ENCODE results near the gene GPA33. TPM values are rescaled to one million over a fixed set of nuclear protein-coding genes. Genes with fewer than 3 reads are reported as not detected.

Gene GPA33
- total RNA-seq, 1 donor from 2014 or later, result 0.19 TPM

DNA sequence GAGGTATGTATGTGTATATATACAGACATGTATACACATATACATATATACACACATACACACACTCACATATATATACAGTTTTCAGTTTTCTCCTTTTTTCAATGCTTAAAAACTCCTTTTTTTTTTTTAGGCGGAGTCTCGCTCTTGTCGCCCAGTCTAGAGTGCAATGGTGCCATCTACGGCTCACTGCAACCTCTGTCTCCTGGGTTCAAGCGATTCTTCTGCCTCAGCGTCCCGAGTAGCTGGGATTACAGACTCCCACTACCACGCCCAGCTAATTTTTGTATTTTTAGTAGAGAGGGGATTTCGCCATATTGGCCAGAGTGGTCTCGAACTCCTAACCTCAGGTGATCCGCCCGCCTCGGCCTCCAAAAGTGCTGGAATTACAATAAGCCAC, 30.7 kb upstream of the GPA33 start:
- ATAC-seq (ENCODE audit: poor library complexity) (no peak), DNase-seq (no peak)
- intact Hi-C loops (cut with DNase I), result no loop called here

DNA sequence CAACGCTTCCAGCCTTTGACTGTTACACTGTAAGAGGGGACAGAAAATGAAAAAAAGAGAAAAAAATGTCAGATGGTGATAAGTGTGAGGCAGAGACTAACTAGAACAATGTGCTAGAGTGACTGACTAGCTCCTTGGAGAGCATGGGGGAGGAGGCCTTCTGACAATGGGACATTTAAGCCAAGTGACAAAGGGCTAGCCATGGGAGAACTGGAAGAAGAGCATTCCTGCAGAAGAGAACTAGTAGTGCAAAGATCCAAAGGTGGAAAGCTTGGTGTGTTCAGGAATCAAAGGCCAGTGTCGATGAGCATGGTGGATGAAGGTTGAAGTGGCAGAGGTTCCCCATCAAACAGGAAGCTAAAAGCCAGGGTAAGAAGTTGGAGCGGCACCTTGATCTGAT, 29.5 kb upstream of the GPA33 start:
- ATAC-seq (ENCODE audit: poor library complexity) (no peak), DNase-seq (no peak)
- intact Hi-C loops (cut with DNase I), result no loop called here

DNA sequence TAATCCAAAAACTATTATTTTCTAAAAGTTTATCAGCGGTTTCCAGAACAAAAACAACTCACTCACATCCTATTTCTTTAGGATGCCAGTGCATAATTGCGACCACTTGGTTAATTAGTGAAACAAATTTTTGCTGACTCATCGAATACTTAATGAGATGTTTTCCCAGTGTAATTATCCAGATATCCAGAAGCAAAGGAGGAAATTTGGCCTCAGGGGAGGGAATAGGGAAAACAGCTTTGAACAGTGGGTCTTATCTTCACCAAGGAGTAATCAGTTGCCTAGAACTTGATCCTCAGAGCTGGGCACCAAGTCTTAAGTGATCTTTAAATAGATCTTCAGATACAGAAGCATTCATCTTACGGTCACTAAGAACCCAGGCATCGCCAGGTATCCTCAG, 28.0 kb upstream of the GPA33 start:
- DNase-seq (no peak), ATAC-seq (ENCODE audit: poor library complexity) (no peak)
- intact Hi-C loops (cut with DNase I), result no loop called here

DNA sequence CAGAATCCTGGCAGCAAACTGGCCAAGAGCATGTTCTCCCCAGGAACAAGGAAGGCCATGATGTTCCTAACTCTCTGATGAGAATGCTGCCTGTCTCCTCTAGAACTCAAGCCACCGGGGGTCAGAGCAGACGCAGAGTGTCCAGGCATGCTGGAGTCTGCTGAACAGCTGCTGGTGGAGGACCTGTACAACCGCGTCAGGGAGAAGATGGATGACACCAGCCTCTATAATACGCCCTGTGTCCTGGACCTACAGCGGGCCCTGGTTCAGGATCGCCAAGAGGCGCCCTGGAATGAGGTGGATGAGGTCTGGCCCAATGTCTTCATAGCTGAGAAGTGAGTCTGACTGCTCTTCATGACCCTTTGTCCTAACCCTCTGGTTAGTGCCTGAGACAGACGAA, 27.0 kb upstream of the GPA33 start:
- intact Hi-C loops (cut with DNase I), result no loop called here
- DNase-seq (no peak), ATAC-seq (ENCODE audit: poor library complexity) (no peak)

DNA sequence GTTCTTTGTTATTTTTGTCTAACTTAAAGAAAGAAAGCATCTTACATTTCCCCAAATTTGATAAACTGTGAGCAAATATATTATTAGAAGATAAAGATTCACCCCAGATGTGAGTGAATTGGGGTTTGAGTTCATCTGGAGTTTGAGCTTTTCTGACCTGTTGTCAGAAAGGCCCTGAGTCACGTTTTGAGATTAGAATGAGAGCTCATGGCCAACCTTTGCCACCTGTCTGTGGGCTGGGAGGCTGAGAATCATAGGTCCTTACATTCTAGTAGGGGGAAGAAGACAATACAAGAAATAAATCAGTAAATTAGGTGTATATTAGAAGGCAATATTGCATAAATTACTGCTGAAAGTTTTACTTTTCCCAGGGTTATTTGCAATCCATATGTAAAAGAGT, 26.0 kb upstream of the GPA33 start:
- ATAC-seq (ENCODE audit: poor library complexity), result no peak

DNA sequence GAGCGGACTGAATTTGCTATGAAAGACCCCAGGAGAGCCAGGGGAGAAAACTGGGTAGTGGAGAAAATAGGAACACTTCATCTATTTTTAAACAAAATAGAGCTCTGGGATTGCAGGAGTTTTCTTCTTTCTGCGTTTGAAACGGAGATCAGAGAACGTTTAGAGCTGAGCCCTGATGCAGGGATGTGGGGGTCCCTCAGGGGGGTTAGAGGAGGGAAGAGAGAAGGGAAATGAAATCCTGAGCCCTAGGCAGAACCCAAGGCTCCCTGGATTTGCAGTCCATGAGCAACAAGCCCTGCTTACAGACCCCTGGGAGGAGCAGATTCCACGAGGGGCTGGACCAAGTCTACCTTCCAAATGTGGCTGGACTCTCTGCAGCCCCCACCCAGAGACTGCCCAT, 25.5 kb upstream of the GPA33 start:
- DNase-seq, result no peak
- ATAC-seq (ENCODE audit: poor library complexity), result no peak
- intact Hi-C loops (cut with DNase I), result no loop called here

More for the DNA sequence above, 26.0 kb upstream of the GPA33 start:
- intact Hi-C loops (cut with DNase I), result no loop called here
- DNase-seq, result no peak

DNA sequence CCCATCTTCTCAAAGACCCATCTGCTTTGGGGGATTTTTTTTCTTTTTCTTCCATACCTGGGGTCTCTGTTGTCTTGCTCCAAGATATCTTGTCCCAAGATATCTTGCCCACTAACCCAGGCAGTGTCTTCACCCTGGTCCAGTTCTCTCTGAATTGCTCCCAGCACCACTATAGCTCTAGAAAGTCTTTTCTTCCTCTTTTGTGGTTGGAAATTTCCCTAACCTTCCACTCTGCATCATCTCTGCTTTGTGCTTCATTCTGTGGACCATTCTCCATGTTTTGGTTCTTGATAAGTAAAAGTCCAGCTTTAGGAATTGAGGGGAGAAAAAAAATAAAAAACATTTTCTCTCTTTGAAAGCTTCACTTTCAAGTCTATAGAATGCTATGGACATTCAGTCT, 24.5 kb upstream of the GPA33 start:
- no peak for ATAC-seq (ENCODE audit: poor library complexity)
- DNase-seq, result no peak
- intact Hi-C loops (cut with DNase I), result no loop called here

DNA sequence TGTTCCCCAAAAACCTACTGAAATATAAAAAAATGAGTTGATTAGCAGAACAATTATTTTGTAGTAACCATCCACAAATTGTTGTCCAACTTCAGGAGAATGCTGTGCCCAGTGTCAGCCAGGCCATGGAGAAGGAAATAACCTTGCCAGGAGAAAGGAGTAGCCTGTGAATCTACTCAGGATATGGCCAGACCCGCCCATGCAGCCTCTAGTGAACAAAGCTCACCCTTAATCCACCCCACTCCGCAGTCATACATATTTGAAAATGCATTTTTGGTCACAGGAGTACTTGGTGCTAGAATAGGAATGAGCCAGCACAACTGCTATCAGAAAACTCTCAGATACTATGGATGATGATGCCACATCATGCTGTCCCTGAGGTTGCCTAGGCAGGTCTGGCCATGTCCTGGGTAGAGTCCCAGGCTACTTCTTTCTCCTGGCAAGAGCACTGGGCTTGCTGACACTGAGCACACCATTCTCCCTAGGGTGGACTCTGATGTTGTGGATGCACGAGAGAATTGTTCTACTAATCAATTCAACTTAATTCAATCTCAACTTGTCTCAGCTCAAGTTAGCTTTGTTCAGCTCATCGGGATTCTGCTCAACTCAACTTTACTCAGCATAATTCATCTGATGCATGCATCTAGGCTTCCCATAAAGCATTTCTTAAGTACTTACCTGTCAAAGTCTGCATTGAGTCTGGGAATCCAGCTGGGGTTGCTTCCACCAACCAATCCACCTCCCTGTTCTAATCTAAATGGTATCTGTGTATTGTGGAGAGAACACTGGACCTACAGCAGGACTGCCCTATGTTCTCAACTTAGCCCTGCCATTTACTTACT, 21.9 kb upstream of the GPA33 start:
- no peak for DNase-seq
- peak; percentile 37 for ATAC-seq (ENCODE audit: poor library complexity)
- intact Hi-C loops (cut with DNase I), result no loop called here

DNA sequence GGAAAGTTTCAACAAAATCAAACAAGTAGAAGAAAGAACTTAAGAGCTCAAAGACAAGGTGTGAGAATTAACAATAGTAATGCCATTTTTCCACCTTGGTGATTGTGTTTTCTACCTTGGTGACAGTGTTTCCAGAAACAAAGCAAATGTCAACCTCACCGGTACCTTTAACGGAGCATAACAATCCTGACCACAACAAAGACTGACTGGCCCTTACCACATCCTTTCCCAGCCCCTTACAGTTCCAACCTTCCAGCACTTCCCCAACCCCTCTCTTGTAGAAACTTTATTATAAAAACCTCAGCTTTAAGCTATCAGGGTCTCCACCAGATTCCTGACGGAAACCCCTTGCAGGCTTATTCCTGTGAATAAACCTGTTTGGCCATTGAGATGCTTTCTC, 20.4 kb upstream of the GPA33 start:
- intact Hi-C loops (cut with DNase I), result no loop called here
- no peak for DNase-seq
- ATAC-seq (ENCODE audit: poor library complexity), result no peak

DNA sequence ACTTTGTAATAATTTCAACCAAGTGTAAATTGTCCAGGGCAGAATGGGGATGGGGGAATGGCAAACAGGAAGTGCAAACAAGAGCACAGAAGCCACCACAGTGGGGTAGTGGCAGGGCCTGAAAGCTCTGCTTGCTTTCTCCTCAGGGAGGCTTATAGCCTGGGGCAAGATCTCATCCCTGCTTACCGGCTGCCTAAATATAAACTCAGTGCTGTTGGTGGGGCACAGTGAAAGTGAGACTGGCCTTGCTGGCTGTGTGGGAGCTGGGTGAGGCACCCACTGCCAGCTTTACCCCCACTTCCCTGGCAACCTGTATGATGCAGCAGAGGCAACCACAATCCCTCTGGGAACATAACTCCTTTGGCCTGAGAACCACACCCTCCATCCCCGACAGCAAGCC, 18.9 kb upstream of the GPA33 start:
- DNase-seq (no peak), ATAC-seq (ENCODE audit: poor library complexity) (no peak)
- intact Hi-C loops (cut with DNase I), result no loop called here

DNA sequence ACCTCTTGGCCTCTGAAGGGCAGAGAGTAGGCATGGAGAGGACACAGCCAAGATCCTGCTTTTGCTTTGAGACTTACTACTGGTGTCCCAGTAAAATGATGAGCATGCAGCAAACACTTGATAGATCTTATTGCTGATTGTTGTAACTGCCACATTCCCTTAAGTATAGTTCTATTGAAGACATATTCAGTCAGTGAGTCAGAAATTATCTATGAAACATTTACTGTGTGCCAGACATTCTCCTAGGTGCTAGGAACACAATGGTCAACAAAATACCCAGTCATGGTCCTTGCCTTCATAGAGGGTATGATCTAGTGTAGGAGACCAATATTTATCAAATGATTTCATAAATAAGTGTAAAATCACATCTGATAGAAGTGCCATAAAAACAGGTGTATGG, 17.3 kb upstream of the GPA33 start:
- peak; percentile 51 for ATAC-seq (ENCODE audit: poor library complexity)
- intact Hi-C loops (cut with DNase I), result no loop called here
- no peak for DNase-seq

DNA sequence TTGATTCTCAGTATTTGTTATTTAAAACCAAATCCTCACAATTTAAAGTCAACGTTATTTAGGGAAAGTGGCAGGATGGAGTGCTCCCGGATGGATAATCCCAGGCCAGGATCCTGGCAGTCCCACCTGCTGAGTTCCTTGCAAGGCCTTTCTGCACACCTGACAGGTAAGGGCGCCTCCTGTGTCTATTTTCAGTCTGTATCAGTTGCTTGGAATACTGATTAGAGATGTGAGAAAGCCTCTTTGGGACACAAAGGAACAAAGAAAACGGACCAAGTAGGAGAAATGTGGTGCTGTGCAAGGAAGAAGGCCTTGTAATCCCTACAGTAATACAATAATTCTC, 15.9 kb upstream of the GPA33 start:
- DNase-seq (no peak), ATAC-seq (ENCODE audit: poor library complexity) (no peak)
- intact Hi-C loops (cut with DNase I), result no loop called here

DNA sequence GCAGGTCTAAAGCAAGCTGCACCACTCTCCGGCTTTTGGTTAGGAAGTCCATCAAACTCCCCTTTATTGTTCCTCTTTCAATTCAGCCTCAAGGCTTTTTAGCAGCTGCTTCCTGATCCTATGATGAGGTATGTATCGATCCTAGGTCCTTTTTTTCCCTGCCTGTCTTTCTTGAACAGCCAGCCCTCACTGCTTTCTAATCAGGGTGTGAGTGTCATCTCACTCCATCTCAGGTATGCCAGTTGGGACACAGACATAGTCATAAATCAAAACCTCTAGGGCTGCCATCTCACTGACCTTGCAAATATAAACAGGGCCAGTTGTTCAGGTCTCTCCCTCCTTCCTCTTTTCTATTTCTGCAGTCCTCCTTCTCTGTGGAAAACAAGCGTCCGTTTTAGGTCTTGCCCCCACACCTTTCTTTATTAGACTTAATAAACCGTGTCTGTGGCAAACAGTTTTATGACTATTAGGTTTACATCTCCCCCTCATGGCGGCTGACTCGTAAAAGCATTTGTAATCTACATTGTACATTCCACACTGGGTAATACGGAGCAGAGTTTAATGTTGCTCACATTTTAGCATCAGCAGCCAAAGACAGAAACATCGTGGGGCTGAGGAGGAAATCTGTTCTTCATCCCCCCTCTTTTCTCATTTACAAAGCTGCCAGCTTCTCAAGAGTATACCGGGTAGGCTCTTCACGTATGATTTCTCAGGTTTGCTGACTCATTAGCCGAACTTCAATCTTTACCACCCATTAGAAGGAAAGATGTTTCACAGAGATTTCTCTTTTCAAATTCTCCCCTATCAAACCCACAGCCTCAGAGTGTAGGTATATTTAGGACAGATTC, 15.3 kb upstream of the GPA33 start:
- DNase-seq (no peak), ATAC-seq (ENCODE audit: poor library complexity) (peak; percentile 19)
- intact Hi-C loops (cut with DNase I), result no loop called here

DNA sequence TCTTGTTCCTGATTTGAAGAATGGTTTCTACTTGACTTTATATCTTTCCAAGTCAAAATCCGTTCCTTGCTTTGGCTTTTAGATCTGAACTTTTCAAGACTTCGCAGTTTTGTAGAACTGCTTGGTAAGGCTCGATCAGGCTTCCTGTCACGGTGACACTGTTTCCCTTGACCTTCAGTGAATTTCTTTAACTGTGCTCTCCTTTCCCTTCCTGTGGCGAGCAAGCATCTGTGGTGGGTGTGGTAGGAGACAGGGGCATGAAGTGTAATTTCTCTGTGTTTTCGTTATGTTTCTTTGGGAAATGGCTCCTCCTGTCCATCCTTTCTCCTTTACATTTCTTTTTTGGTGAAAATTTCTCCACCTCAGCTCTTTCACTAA, 14.1 kb upstream of the GPA33 start:
- DNase-seq, result no peak
- ATAC-seq (ENCODE audit: poor library complexity), result no peak
- intact Hi-C loops (cut with DNase I), result no loop called here

DNA sequence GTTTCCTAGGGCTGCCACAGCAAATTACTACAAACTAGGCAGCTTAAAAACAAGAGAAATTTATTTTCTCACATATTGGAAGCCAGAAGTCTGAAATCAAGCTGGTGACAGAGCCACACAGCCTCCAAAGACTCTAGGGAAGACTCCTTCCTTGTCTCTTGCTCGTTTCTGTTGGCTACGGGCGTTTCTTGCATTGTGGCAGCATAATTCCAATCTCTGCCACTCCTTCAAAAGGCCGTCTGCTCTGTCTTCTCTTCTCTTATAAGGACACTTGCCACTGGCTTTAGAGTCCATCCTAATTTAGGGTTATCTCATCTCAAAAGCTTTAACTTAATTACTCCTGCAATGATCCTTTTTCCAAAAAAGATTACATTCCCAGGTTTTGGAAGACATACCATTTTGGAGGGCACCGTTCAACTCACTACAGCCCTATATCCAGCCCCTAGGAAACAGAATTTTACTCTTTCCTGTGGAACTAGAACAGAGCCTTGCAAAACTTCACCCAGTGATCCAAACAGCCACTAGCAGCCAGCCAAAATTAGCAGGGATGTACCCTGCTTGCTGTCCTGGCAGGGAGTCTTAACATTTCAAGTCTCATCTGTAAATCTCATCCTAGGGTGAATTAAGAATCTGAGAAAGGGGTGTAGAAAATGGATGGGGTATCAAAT, 12.9 kb upstream of the GPA33 start:
- no peak for DNase-seq
- intact Hi-C loops (cut with DNase I), result no loop called here
- ATAC-seq (ENCODE audit: poor library complexity), result no peak

DNA sequence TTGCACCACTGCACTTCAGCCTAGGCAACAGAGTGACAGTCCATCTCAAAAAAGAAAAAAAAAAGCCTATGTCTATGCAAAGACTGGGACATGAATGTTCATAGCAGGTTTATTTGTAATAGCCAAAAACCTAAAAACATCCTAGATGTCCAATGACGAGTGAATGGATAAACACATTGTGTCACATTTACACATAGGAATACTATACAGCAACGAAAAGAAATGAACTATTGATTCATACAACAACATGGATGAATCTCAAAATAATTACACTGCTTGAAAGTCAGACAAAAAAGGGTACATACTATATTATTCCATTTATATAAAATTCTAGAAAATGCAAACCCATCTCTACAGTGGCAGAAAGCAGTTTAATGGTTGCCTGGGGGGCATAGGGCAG, 11.6 kb upstream of the GPA33 start:
- intact Hi-C loops (cut with DNase I), result no loop called here
- ATAC-seq (ENCODE audit: poor library complexity) (no peak), DNase-seq (no peak)

DNA sequence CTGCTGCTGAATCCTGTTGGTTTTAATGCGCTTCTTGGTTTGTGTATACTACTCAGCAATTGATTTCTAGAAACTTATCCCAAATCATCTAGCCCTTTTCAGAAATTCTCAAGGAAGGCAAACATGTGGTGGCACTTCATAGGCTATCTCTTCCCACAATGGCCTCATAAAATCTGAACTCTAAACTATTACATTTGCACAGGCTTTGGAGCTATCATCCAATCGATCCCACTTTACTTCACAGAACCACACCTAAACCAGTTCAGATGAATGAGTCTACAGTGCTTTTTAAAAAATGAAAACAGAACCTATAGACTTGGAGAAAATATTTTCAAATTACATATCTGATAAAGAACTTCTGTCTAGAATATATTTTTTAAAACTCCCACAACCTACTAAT, 10.6 kb upstream of the GPA33 start:
- DNase-seq (no peak), ATAC-seq (ENCODE audit: poor library complexity) (no peak)
- intact Hi-C loops (cut with DNase I), result no loop called here

DNA sequence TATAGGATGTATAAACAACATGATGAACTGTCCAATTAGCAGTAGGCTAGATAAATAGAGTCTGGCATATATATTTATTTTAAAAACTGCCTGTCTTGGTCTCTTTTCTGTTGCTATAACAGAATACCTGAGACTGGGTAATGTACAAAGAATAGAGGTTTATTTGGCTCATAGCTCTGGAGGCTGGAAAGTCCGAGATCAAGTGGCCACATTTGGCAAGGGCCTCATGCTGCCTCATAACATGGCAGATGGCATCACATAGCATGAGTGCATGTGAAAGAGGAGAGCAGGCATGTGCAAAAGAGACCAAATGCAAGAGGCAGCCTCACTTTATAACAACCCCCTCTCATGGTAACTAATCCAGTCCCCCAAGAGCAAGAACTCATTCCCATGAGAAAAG, 9.7 kb upstream of the GPA33 start:
- ATAC-seq (ENCODE audit: poor library complexity) (no peak), DNase-seq (no peak)
- intact Hi-C loops (cut with DNase I), result no loop called here

DNA sequence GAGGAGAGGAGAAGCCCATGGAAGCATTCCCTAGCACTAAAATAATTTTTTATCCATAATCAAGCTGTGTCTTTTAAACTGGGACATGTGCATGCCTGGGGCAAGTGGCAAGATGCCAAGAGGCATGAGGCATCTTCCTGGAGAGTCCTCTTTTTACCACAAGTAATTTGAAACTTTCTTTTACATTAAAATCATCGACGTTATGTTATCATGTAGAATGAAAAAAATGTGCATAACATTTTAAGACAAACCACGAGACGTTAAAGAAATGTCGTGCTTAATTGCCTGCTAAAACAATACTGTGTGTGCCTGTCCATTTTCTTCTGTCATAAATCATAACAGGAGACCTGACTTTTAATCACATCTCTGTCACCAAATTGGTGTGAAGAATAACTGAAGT, 5.2 kb upstream of the GPA33 start:
- DNase-seq, result no peak
- intact Hi-C loops (cut with DNase I), result no loop called here

DNA sequence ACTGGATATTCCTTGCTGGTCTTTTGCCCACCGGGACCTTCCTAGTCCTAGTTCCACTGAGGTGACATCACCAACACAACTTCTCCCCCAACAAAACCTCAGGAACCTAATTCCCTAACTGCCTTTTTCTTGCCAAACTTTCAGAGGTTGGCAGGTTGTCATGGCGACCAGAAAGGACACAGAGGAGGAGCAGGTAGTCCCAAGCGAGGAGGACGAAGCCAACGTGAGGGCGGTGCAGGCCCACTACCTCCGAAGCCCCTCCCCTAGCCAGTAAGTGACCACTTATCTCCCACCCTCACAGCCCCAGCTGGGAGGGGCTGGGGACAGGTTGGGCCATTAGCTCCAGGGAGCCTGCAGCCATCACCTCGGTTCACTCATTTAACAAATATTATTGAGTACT, 4.5 kb upstream of the GPA33 start:
- intact Hi-C loops (cut with DNase I), result no loop called here
- DNase-seq (no peak), ATAC-seq (ENCODE audit: poor library complexity) (peak; percentile 27)

More for the DNA sequence above, 5.2 kb upstream of the GPA33 start:
- ATAC-seq (ENCODE audit: poor library complexity), result no peak

Measured in Right ventricle myocardium superior (tissue), 1 donor.